SHP77 treated with DMSO at 0.1 percent for 48 hours (cell line): ENCODE data around the gene INO80.

Experiments
- DNase-seq: peaks from one replicate; lab custom pipeline; 2025; lab: John Stamatoyannopoulos, UW

Gene INO80

DNA sequence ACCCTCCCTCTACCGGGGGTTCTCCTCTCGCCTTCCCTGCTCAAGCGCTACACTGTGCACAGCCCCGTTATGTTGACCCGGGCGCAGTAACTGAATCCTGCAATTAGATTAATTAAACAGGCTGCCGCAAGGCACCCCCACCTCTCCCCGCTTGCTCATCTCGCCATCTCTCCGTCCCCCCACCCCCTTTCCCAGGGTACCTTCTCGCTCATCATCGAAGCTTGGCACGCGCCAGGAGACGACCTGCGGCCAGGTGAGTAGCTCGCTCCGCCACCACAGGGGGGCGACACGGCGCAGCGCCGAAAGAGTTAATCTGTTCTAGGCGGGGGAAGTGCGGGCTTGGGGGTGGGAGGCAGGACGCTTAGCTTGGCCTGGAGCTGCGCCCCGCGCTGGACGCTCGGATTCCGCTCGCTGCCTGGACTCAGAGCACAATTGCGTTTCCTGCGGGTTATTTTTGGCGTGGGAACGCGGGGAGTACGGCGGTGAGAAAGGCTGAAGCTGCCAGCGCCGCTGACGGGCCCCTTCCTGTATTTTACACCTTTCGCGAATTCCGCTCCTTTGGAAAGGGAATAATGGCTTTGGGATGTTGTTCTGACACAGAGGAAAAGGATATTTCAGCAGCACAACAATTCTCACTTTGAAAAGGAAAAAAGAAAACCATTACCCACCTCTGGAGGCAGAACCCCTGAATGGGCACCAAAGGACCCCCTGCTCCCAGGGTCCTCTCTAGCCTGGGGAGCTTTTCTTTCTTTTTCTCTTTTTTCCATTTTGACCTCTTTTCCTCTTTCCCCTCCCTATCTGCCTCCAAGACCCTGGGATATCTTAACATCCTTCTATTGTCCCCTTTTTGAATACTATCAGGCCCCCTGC, 185.4 kb downstream of the INO80 start:
- no peak for DNase-seq

DNA sequence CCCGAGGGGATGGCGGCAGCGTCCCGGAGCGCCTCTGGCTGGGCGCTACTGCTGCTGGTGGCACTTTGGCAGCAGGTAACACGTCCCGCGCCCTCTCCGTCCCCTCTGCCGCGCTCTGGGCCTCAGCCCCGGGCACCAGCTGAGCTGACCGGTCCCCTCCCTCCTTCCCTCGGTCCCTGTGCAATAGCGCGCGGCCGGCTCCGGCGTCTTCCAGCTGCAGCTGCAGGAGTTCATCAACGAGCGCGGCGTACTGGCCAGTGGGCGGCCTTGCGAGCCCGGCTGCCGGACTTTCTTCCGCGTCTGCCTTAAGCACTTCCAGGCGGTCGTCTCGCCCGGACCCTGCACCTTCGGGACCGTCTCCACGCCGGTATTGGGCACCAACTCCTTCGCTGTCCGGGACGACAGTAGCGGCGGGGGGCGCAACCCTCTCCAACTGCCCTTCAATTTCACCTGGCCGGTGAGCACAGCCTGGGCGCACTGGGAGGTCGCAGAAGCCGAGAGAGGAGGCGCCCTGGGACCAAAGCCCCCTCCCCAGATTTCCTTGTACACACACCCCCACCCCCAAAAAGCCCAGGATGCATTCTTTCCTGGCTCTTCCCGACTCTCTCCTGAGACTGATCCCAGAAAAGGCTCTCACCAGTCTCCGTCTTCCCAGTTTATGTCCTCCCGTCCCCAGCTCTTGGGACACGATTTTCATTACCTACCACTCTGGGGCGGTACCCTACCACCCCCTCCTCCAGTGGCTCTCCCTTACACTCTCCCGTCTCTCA, 186.2 kb downstream of the INO80 start:
- DNase-seq: peak; percentile 47
